CD4-positive, alpha-beta T cell treated with Interleukin-15 for 1 hour (primary cell): ENCODE data around the gene CX3CR1.
A peak's percentile ranks its signal among the peaks of the same experiment; 100 is the strongest.
"Not testable (repeated sequence)": the region's sequence is repeated elsewhere in the genome, so short reads cannot be mapped to it uniquely, and the experiment has no call there.

Experiments used
- DNase-seq: peaks from one replicate; pipeline ENCODE4 v3.0.0-alpha.2; 2020

The CX3CR1 gene

DNA sequence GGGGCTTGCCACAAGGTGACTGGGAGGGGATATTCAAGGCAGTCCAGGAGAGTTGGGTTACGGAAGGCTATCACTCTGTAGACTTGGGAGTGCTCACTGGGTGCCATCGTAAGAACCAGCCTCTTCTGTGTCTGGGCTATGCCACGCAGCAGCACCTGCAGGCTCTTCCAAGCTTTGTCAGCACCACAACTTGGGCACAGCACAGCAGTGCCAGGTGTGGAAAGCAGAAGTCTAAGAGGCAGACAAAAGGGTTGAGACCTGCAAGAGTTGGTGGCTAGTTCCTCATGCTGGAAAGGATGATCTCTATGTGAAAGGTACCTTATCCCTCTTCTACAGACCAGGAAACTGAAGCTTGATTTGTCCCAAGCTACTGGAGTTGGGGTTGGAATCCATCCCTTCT, 15.8 kb downstream of the CX3CR1 start:
- DNase-seq = peak; percentile 31

DNA sequence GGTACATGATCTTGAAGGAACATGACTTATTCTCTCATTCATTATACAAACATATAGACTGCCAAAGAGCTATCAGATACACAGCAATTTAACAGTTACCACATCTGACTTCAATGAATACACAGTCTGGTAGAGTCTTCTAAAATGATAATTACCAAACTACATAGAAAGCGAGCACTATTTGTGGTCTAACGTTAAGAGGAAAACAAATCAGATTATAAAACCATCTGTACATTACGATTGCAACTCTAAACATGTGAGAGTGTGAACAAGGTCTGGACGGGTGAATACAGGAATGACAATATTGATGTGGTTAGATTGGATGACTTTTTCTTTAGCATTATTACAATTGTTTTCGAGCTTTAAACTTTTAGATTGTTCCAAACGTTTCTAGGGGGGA, 16.3 kb downstream of the CX3CR1 start:
- no peak for DNase-seq

DNA sequence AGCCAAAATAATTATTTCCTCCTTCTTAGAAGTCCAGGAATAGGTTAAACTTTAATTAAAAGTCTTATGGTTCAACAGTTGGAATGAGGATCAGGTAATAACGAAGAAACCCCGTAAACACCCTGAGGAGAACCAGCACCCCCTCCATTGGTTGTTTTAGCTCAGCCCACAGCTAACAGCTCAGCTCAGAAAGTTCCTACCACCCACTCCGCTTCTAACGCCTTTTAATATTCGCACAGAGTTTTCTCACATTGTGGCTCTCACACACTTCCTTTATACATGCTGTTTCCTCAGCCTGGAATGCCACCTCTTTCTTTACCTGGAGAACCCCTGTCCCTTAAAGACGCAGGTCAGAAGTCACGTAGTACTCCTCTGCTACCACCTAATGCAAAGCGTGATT, 17.0 kb downstream of the CX3CR1 start:
- no peak for DNase-seq

DNA sequence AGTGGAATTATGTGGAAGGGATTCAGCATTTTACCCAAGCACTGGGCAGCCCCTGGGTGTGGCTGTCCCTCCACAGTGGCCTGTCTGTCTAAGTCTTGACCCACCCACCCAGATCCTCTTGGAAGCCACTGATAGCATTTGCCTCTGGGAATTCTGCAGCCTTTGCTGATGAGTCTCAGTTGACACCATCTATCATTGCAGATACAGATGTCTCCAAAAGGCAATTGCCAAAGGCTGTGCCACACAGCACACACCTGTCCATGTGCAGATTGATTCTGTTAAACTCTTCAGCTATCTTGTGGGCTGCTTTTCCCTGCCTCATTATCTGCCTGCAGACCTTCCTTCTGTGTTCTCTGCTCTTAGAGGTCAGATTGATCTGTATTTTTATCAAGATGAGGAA, 18.1 kb downstream of the CX3CR1 start:
- no peak for DNase-seq

DNA sequence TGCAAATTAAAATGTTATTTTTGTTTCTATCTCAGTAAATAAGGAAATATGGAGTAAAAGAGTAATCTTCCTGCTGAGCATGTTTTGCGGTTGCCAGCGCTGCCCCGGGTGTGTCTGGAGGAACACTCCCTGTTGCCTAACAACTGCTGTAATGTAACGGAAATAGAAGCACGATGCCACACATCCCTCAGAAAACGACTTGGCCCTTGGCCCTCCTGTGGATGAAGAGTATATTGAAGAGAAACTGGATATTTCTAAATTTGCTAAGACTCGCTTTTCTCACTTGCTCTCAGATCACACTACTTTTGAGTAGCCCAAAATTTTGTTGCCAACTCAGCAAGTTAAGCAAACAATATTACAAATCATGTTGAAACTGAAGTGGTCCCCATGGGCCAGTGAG, 18.9 kb downstream of the CX3CR1 start:
- peak; percentile 83 for DNase-seq

DNA sequence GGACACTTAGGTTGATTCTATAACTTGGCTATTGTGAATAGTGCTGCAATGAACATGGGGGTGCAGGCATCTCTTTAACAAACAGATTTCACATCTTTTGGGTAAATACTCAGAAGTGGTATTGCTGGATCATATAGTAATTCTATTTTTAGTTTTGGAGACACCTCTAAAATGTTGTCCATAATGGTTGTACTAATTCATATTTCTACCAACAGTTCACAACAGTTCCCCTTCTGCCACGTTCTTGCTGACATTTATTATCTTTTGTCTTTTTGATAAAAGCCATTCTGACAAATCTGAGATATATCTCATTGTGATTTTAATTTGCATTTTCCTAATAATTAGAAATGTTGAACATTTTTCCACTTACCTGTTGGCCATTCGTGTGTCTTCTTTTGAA, 19.5 kb downstream of the CX3CR1 start:
- DNase-seq = no peak

DNA sequence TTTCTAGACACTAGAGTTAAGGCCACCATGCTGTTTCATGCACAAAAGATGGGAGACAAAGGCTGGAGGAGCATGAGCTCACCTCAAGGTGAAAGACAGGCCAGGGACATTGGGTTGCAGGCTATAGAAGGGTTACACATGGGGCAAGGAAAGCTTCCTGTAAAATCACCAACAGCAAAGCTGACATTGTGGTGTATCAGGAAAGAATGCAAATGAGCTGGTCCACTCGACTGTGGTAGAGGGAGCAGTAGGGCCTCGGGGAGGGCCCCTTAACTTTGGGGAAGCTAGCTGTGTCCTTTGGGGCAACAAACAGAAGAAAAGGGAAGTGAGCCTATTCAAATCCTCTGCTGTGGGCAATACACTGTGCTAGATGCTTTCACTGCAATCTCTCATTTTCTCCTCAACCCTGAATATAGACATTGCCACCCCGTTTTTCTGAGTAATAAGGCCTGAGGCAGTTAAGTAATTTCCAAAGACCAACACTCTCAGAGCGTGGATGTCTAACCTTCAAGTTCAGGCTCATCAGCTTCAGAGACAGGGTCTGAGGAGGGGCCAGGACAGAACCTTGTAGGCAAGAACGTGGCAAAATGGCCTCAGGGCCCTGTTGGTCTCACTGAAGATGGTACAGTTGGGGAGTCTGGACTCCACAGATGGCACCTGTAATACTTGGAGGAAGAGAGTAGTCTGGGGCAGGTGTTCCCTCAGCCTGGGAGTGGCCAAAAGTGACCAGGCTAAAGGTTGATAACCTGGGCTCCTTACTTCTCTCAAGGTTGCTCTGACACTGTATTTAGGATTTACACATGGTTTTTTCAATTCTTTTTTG, 24.1 kb downstream of the CX3CR1 start:
- peak; percentile 78 for DNase-seq

DNA sequence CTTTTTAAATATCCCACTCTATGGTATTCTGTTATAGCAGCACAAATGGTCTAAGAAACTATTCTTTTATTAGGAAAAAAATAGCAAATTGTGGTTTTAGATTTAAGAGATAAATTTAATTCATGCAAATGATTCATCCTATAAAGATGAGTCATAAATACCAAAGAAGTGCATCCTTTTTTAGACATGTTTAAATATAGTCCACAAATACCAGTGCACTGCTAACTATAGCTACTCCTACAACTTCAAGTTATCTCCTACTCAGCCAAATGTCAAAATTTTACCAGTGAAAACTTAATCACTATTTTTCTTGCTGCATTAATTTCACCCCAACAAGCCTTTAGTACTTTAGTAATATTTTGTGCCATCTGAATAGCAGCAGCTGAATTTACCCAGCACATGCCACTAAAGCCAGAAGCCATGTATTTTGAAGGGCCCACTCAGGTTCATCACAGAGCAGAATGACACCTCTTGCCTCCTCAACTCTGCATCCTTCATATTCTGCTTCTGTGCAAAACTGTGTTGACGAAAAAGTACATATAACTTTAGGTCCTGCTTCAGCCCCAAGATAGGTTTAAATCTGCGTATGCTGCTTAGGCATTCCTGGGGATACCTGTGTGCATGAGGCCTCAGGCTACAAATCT, 24.9 kb downstream of the CX3CR1 start:
- DNase-seq = no peak

DNA sequence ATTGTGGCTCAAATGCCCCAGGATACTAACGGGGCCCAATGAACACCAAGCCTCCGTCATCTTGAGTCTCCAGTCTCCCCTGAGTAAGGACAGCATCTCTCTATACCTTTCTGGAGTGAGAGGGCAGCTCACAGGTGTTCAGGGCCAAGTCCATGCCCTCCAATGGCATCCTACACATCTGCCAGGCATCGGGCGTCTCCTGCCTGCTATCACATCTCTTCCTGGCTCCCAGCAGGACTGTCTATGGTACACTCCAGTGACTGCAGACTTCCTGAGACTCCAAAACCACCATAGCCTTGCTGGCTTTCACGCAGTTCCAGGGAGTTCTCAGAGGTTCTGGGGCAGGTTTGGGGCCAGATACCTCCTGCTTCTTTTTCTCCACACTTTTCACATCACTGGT, 28.3 kb downstream of the CX3CR1 start:
- no peak for DNase-seq

DNA sequence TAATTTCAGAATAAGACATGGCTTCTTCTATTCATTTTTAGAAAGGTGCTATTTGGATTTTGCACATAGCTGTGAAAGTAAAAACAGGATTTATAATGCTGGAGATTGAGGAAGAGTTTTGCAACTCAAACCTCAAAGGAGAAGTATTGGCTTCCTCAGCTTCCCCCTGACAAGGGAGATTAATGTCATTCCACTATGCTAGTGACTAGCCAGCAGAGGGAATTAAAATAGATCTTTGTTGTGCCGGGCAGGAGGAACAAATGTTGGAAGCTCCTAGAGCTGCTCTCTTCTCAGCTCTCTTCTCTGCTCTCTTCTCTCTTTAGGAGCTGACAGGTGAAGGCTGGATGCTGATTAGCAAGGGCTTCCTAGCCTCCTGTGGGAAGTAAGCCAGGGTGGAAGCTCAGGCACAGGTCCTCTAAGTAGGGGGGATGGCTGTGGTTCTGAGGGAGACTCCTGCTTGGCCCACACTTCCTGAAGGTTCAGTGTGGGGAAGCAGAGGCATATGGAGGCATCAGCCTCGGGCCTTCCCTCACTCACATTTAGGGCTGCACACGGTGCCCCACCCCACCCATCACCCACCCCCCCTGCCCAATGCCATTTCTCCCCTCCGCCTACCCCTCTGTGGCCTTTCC, 29.6 kb downstream of the CX3CR1 start:
- no peak for DNase-seq

DNA sequence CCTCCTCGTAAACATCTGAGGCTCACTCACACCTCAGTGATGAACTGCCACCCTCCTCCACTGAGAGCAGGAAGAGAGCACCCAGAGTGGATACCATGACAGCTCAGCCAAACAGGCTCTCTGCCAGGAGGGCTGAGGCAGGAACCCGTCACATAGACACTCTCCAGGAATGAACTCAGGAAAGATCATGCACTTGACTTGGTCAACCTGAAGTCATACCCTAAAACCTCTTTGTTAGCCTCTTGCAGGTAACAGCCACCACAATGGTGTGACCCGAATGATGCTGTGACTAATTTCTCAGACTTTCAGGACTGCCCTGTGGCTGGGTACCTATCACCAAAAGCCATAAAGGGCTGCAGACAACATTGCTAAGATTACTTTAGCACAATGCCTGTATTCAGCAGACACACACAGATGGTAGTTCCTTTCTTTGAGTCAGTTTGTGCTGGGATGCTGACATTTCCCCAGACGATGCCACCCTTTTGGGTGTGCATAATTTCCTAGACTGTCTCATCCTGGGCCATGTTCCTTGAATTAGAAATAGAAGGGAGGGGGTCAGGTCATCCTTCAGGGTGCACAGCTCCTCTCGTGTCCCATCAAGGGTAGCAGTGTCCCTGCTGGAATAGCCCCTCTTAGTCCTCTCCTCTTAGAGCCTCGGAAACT, 30.3 kb downstream of the CX3CR1 start:
- DNase-seq = no peak

DNA sequence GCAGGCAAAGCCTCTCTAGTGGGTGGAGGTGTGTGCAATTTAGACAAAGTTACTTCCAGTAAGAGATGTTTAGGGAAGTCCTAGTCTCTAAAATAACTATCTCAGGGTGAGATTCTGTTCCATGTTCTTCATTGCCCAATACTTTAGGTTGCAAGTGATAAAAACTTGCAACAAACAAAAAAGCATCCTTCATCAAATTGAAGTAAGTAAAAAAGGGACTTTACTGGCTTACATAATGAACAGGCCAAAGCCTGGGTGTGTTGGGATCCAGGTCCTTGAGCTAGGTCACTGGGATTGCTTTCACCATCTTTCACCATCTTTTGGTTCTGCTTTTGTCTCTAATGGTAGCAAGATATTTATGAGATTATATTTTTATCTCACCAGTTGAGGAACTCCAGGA, 38.3 kb downstream of the CX3CR1 start:
- DNase-seq = peak; percentile 36

DNA sequence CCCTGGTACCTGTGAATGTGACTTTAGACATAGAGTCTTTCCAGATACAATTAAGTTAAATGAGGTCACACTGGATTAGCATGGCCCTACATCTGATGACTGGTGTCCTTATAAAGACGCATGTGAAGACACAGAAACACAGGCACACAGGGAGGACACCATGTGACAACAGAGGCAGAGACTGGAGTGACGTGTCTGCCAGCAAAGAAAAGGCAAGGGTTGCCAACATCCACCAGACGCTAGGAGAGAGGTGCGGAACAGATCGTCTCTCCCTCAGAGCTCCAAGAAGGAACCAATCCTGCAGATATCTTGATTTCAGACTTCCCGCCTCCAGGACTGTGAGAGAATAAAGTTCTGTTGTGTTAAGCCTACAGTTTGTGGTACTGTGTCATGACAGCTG, 42.8 kb downstream of the CX3CR1 start:
- DNase-seq = no peak

DNA sequence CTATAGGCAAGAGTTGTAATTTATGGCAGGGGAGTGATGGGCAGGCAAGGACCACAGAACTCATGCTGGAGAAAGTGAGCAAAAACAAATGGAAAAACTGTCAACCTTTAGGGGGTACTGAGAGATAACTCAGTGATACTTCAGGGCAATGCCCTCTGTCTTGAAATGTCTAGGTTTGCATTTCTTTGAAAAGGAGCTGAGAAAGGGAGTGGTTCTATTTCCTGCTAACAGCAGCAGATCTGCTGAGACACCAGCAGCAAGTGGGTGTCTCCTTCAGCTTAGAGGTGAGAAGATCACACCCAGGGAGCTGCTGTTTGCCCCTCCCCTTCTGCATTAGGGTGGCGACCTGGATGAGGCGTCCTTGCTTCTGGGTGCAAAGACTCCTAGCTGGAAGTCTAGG, 45.2 kb downstream of the CX3CR1 start:
- DNase-seq = peak; percentile 56

DNA sequence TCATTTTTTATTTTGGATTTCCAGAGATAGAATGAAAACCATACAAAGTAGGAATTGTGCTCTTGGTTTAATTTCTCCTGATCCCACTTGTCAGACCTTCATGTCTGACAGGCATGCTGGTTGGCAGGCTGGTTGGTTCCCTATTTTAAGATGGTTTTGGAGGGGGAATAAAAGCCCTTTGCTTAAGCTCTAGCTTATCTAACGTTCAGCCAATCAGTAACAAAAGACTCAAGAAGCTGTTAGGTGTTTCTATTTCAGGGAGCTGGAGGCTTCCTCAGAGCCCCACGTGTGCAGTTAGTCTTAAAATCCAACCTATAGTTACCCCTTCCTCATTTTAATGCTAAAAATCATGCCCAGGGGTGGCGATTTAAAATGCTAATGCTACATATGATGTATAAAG, 47.0 kb downstream of the CX3CR1 start:
- no peak for DNase-seq

DNA sequence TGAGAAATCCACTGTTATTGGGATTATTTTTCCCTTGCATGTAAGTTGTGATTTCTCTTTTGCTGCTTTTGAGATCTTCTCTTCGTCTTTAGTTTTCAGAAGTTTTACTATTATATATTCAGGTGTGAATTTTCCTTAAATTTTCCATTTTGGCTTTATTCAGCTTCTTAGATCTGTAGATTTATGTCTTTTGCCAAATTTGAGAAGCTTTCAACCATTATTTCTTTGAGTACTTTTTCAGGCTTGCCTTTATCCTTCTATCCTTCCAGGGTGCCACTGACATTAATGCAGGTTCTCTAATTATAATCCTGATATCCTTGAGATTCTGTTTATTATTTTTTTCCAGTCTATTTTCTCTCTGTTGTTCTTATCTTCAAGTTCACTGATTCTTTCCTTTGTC, 49.4 kb downstream of the CX3CR1 start:
- DNase-seq = no peak

DNA sequence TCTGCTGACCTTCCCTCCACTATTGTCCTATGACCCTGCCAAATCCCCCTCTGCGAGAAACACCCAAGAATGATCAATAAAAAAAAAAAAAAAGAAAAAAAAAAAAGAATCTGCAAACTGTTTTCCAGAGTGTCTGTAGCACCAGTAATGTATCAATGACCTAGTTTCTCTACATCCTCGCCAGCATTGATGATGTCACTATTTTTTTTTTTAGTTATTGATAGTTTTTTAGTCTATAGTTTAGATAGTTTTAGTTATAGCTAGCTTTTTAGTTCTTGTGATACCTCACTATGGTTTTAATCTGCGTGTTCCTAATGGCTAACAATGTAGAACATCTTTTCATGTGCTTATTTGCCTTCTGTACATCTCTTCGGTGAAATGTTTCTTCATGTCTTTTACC, 51.3 kb downstream of the CX3CR1 start:
- no peak for DNase-seq

DNA sequence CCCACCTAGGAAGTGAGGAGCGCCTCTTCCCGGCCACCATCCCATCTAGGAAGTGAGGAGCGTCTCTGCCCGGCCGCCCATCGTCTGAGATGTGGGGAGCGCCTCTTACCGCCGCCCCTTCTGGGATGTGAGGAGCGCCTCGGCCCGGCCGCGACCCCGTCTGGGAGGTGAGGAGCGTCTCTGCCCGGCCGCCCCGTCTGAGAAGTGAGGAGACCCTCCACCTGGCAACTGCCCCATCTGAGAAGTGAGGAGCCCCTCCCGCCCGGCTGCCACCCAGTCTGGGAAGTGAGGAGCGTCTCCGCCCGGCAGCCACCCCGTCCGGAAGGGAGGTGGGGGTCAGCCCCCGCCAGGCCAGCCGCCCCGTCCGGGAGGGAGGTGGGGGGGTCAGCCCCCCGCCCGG, 52.2 kb downstream of the CX3CR1 start:
- DNase-seq = not testable (repeated sequence)

DNA sequence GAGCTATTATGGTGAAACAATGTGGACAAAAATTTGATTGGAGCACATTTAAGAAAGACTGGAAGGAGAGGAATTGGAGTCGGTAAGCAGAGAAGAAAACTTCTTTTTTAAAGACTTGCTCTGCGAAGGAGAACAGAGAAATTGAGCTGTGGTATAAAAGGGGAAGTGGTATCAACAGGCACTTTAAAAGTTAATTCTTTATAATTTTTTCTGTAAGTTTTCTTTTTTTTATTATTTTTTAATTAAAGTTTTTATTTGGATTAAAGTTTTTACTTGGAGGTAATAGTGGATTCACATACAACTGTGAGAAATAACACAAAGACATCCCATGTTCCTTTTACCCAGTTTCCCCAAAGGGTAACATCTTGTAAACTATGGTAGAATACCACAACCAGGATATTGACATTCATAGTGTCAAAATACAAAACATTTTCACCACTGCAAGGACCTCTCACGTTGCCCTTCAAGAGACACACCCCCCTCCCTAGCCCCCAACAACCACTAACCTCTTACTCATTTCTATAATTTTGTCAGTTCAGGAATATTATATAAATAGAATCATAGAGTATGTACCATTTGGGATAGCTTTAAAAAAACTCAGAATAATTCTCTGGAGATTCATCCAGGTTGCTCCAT, 53.6 kb downstream of the CX3CR1 start:
- no peak for DNase-seq

DNA sequence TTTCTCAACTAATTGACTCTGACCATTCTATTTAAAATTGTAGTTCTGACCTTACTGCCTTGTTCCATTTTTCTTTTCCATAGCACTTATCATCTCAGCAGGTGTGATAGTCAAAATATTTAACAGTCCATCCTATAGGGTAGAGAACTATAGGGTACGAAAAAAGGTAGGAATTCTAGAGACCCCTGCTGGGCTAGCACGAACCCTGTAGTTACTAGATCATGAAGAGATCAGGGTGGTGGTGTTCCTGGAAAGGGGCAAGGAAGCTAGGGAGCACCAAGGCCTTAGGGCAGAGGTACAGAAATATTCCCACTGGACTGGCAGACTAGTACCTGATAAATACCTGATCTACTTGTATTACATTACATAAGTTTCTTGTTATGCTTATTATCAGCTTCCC, 55.5 kb downstream of the CX3CR1 start:
- DNase-seq = no peak

DNA sequence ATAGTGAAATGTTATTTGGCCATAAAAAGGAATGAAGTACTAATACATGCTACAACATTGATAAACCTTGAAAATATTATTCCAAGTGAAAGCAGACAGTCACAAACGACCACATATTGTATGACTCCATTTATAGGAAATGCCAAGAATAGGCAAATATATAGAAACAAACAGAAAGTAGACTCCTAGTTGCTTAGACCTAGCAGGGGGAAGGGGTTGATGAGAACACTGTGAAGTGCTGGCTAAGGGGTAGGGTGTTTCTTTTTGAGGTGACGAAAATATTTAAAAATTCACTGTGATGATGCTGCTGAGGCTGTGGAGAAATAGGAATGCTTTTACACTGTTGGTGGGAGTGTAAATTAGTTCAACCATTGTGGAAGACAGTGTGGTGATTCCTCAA, 56.9 kb downstream of the CX3CR1 start:
- DNase-seq = no peak

DNA sequence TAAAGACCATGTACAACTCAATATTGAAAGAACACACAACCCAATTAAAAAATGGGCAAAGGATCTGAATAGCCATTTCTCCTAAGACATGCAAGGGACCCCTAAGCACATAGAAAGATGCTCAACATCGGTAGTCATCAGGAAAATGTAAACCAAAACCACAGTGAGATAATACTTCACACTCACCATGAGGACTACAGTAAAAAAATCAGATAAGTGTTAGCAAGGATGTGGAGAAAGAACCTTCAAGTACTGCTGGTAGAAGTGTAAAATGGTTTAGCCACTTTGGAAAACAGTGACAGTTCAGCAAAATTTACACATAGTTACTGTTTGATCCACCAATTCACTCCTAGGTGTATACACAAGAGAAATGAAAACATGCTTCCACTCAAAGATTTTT, 57.4 kb downstream of the CX3CR1 start:
- no peak for DNase-seq

DNA sequence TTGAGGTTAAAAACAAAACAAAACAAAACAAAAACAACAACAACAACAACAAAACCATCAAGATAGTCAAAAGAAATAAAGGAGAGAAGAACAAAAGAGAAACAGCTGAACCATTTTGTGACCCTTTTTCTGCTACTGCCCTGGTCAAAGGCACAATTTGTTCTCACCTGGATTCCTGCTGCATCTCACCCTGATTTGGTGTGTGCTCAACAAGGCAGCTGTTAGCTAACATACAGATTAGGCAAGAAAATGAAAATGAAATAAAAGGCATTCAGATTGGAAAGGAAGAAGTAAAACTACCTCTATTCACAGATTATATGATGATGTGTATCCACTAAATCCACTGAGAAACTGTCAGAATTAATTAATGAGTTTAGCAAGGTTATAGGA, 58.7 kb downstream of the CX3CR1 start:
- no peak for DNase-seq
